Mesothelial cell of epicardium (in vitro differentiated cells): ENCODE data around the gene CCDC152. TPM values are rescaled to one million over a fixed set of nuclear protein-coding genes. Genes with fewer than 3 reads are reported as not detected.

Experiments used
- DNase-seq, 2 experiments: peaks; one replicate each; pipeline ENCODE4 v3.0.0; 2021; ENCODE audit warnings: low spot score in 2 of 2; ENCODE audit not compliant: unreplicated experiment in 2 of 2
- H3K27ac Mint-ChIP-seq: 2 replicates; pipeline ENCODE4 v1.8.0; 2021; ENCODE audit warnings: mixed read lengths
- H3K27me3 Mint-ChIP-seq: 2 replicates; pipeline ENCODE4 v1.8.0; 2021; ENCODE audit warnings: low read depth, mixed read lengths
- H3K36me3 Mint-ChIP-seq: 2 replicates; pipeline ENCODE4 v1.8.0; 2021; ENCODE audit warnings: mixed read lengths
- H3K4me1 Mint-ChIP-seq: 2 replicates; pipeline ENCODE4 v1.8.0; 2021; ENCODE audit warnings: mixed read lengths
- H3K4me3 Mint-ChIP-seq: 2 replicates; pipeline ENCODE4 v1.8.0; 2021; ENCODE audit warnings: mild to moderate bottlenecking, moderate library complexity, mixed read lengths
- H3K9me3 Mint-ChIP-seq: 2 replicates; pipeline ENCODE4 v1.8.0; 2021; ENCODE audit warnings: mixed read lengths
- total RNA-seq: library from RNA; stranded (reverse); gene quantifications from 3 replicates; pipeline ENCODE4 v1.2.1, GENCODE V29; 2021
- TF ChIP-seq, protein P1 (sequence below): fragments of 200-600 bp; sonication (generic); IDR thresholded peaks from one replicate; pipeline ENCODE4 v1.5.0; 2021; ENCODE audit warnings: antibody characterized with exemption; ENCODE audit not compliant: unreplicated experiment

The CCDC152 gene
- total RNA-seq, 1 donor from 2014 or later = not detected

GRCh38 chr5:42781584-42781983 is 25.0 kb downstream of the CCDC152 start:
- TF ChIP-seq, protein P1, sequence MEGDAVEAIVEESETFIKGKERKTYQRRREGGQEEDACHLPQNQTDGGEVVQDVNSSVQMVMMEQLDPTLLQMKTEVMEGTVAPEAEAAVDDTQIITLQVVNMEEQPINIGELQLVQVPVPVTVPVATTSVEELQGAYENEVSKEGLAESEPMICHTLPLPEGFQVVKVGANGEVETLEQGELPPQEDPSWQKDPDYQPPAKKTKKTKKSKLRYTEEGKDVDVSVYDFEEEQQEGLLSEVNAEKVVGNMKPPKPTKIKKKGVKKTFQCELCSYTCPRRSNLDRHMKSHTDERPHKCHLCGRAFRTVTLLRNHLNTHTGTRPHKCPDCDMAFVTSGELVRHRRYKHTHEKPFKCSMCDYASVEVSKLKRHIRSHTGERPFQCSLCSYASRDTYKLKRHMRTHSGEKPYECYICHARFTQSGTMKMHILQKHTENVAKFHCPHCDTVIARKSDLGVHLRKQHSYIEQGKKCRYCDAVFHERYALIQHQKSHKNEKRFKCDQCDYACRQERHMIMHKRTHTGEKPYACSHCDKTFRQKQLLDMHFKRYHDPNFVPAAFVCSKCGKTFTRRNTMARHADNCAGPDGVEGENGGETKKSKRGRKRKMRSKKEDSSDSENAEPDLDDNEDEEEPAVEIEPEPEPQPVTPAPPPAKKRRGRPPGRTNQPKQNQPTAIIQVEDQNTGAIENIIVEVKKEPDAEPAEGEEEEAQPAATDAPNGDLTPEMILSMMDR = no peak
- DNase-seq = no peak
- no peak overlapping the region for H3K27ac Mint-ChIP-seq
- no peak overlapping the region for H3K4me3 Mint-ChIP-seq
- H3K36me3 Mint-ChIP-seq = no peaks in the 10 kb centered on the region
- H3K27me3 Mint-ChIP-seq = no peaks in the 10 kb centered on the region
- H3K4me1 Mint-ChIP-seq = no peaks in the 10 kb centered on the region
- peaks cover 22% of the 10 kb centered on the region for H3K9me3 Mint-ChIP-seq

- DNase-seq = no peak
- H3K27ac Mint-ChIP-seq = no peak overlapping the region
- H3K27me3 Mint-ChIP-seq = no peaks in the 10 kb centered on the region
- peaks cover 36% of the 10 kb centered on the region for H3K9me3 Mint-ChIP-seq
- H3K4me3 Mint-ChIP-seq = no peak overlapping the region
- TF ChIP-seq, protein P1 = no peak
- no peaks in the 10 kb centered on the region for H3K4me1 Mint-ChIP-seq
- H3K36me3 Mint-ChIP-seq = no peaks in the 10 kb centered on the region
Measured at GRCh38 chr5:42784132-42784531, 27.5 kb downstream of the CCDC152 start.

GRCh38 chr5:42785756-42786155 is 29.1 kb downstream of the CCDC152 start:
- no peak for DNase-seq
- H3K9me3 Mint-ChIP-seq = peaks cover 49% of the 10 kb centered on the region

DNA sequence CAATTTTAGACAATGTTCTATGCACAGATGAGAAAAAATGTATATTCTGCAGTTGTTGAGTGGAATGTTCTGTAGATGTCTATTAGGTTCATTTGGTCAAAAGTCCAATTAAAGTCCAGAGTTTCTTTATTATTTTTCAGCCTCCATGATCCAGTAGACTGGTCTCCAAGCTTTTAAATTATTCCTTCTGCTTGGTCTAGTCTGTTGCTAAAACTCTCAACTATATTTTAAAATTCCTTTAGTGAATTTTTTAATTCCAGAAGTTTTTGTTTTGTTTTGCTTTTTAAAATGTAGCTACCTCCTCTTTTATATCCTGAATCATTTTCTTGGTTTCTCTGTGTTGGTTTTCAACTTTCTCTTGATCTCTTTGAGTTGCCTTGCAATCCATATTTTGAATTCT is 30.5 kb downstream of the CCDC152 start:
- DNase-seq = no peak
- no peak overlapping the region for H3K27ac Mint-ChIP-seq

More at GRCh38 chr5:42785756-42786155, 29.1 kb downstream of the CCDC152 start:
- Mint-ChIP-seq H3K4me3 (no peak overlapping the region), H3K27me3 (no peaks in the 10 kb centered on the region), H3K36me3 (no peaks in the 10 kb centered on the region), H3K4me1 (no peaks in the 10 kb centered on the region), H3K27ac (no peak overlapping the region)
- TF ChIP-seq, protein P1 = no peak

GRCh38 chr5:42787845-42788244 is 31.2 kb downstream of the CCDC152 start:
- H3K36me3 Mint-ChIP-seq = no peaks in the 10 kb centered on the region
- TF ChIP-seq, protein P1 = no peak
- H3K27ac Mint-ChIP-seq = no peak overlapping the region
- H3K4me1 Mint-ChIP-seq = no peaks in the 10 kb centered on the region
- no peak overlapping the region for H3K4me3 Mint-ChIP-seq
- no peak for DNase-seq
- H3K9me3 Mint-ChIP-seq = peaks cover 60% of the 10 kb centered on the region
- H3K27me3 Mint-ChIP-seq = no peaks in the 10 kb centered on the region

More for the DNA sequence above, 30.5 kb downstream of the CCDC152 start:
- Mint-ChIP-seq H3K9me3 (peaks cover 59% of the 10 kb centered on the region), H3K36me3 (no peaks in the 10 kb centered on the region), H3K27me3 (no peaks in the 10 kb centered on the region), H3K4me1 (no peaks in the 10 kb centered on the region), H3K4me3 (no peak overlapping the region)
- TF ChIP-seq, protein P1 = no peak

GRCh38 chr5:42791151-42791550 is 34.5 kb downstream of the CCDC152 start:
- H3K4me3 Mint-ChIP-seq = no peak overlapping the region
- DNase-seq = no peak
- TF ChIP-seq, protein P1 = no peak
- no peaks in the 10 kb centered on the region for H3K4me1 Mint-ChIP-seq
- no peaks in the 10 kb centered on the region for H3K27me3 Mint-ChIP-seq
- peaks cover 59% of the 10 kb centered on the region for H3K9me3 Mint-ChIP-seq
- H3K36me3 Mint-ChIP-seq = no peaks in the 10 kb centered on the region
- H3K27ac Mint-ChIP-seq = no peak overlapping the region
